Breast epithelium (tissue), 4 donors: Measurements from ENCODE around the gene KRT79. TPM values are rescaled to one million over a fixed set of nuclear protein-coding genes. Genes with fewer than 3 reads are reported as not detected.
"Not testable (repeated sequence)": the region's sequence is repeated elsewhere in the genome, so short reads cannot be mapped to it uniquely, and the experiment has no call there.

Source experiments
- DNase-seq, 2 donors: peaks; one replicate each; pipeline ENCODE4 v3.0.0-alpha.2; 2019; ENCODE audit warnings: low spot score in 2 of 2
- H3K27ac ChIP-seq, 2 donors: fragments of 200-600 bp; sonication (generic) in 1 of 2; one replicate each; pipeline ENCODE4 v1.5.1; 2016 to 2019; ENCODE audit warnings: mild to moderate bottlenecking in 1 of 2
- H3K27me3 ChIP-seq, 2 donors: fragments of 200-600 bp; sonication (generic) in 1 of 2; one replicate each; pipeline versions ENCODE4 v1.5.1 to v1.6.0; 2017 to 2019; ENCODE audit warnings: control low read depth in 1 of 2, mild to moderate bottlenecking in 1 of 2
- H3K36me3 ChIP-seq: fragments of 200-600 bp; one replicate; pipeline ENCODE4 v1.5.1; 2019
- H3K4me1 ChIP-seq, 2 donors: fragments of 200-600 bp; sonication (generic); one replicate each; pipeline ENCODE4 v1.5.1; 2016 to 2019; ENCODE audit warnings: control low read depth in 1 of 2
- H3K4me3 ChIP-seq, 3 donors: fragments of 200-600 bp; sonication (generic); 1 replicate in 2 of 3; 2 replicates in 1 of 3; pipeline ENCODE4 v1.5.1; 2016 to 2019; ENCODE audit warnings: mild to moderate bottlenecking in 3 of 3, moderate library complexity in 2 of 3
- H3K9me3 ChIP-seq, 2 donors: fragments of 200-600 bp; sonication (generic) in 1 of 2; one replicate each; pipeline ENCODE4 v1.5.1; 2016 to 2019; ENCODE audit warnings: control low read depth in 1 of 2
- POLR2A ChIP-seq: fragments of 450-650 bp; IDR thresholded peaks from one replicate; pipeline ENCODE4 v1.6.1; 2016; ENCODE audit warnings: antibody characterized with exemption, mild to moderate bottlenecking, moderate library complexity
- POLR2AphosphoS5 ChIP-seq, 3 donors: sonication (generic); formaldehyde crosslinking; IDR thresholded peaks; one replicate each; pipeline ENCODE4 v1.6.1; 2017; ENCODE audit warnings: antibody characterized with exemption in 3 of 3
- intact Hi-C: fragments of 100-400 bp; cut with DNase I; formaldehyde crosslinking; loops from one replicate; pipeline ENCODE4 v1.15.1; 2023; ENCODE audit warnings: low total_unique reads
- total RNA-seq, 3 donors: library from RNA; depleted of rRNA; stranded (reverse); fragments of >200 nt; gene quantifications; one replicate each; pipeline ENCODE4 v1.1.0, GENCODE V29; 2016
- TF ChIP-seq, protein P1 (sequence below), 3 donors: fragments of 450-650 bp; IDR thresholded peaks; one replicate each; pipeline ENCODE4 v1.5.1; 2016 to 2017; ENCODE audit warnings: antibody characterized with exemption in 3 of 3, mild to moderate bottlenecking in 3 of 3, moderate library complexity in 3 of 3

KRT79 gene
- total RNA-seq: 1 to 10 TPM in 1 of 3 donors, under 1 TPM in 1, not detected in 1; 0.48 to 1.3 TPM

DNA sequence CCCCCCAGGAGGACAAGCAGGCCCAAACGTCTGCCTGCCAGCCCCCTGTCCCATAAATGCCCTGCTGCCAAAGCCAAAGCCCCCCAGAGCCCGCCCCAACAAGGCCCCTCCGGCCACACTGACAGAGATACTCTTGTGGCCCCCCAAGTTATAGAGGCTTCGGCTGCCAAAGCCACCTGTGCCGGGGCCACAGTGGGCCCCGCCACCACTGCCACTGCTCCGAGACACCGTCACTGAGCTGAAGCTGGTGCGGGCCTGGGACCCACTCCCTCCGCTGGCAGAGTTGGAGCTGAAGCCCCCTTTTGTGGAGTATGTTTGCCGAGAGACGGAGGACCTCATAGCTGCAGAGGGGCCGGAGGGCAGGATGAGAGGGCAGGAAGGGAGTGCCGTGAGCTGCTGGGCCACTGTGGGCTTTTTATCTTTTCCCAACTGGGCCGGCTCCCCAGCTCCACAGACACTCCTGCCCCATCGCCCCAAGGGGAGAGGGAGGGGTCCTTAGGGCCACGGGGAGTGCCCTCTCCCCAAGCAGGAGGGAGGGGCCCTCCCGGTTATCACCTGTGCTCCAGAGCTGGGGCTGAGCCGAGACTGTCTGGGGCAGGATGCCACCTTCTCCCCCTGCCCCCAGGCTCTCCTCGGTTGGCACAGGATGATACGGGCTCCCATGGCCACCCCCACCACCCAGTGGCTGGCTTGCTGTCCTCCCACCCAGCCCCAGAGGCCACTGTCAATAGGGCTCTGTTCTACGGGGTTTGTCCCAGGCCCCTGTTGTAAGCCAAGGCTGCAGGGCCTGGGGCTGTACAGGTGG is at the start of gene KRT79:
Gene KRT79 (minus strand): TSS at position 390 of the 805 bp plus-strand sequence. CDS start 51 bp downstream, at position 339.
- H3K4me3 ChIP-seq: no peak within 1 kb of the TSS
- peak in 1 of 2 donors; percentile 42 for DNase-seq
- no peaks in the 10 kb centered on the region for H3K36me3 ChIP-seq
- H3K4me1 ChIP-seq: no peaks in the 10 kb centered on the region
- H3K9me3 ChIP-seq: no peaks in the 10 kb centered on the region
- no peak for TF ChIP-seq POLR2AphosphoS5 (IDR thresholded peaks at IDR 0.05)
- TF ChIP-seq, protein P1, sequence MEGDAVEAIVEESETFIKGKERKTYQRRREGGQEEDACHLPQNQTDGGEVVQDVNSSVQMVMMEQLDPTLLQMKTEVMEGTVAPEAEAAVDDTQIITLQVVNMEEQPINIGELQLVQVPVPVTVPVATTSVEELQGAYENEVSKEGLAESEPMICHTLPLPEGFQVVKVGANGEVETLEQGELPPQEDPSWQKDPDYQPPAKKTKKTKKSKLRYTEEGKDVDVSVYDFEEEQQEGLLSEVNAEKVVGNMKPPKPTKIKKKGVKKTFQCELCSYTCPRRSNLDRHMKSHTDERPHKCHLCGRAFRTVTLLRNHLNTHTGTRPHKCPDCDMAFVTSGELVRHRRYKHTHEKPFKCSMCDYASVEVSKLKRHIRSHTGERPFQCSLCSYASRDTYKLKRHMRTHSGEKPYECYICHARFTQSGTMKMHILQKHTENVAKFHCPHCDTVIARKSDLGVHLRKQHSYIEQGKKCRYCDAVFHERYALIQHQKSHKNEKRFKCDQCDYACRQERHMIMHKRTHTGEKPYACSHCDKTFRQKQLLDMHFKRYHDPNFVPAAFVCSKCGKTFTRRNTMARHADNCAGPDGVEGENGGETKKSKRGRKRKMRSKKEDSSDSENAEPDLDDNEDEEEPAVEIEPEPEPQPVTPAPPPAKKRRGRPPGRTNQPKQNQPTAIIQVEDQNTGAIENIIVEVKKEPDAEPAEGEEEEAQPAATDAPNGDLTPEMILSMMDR (IDR thresholded peaks at IDR 0.05): no peak
- H3K27me3 ChIP-seq: no peaks in the 10 kb centered on the region
- intact Hi-C loops: no loop called here
- no peak within 1 kb of the TSS for H3K27ac ChIP-seq

DNA sequence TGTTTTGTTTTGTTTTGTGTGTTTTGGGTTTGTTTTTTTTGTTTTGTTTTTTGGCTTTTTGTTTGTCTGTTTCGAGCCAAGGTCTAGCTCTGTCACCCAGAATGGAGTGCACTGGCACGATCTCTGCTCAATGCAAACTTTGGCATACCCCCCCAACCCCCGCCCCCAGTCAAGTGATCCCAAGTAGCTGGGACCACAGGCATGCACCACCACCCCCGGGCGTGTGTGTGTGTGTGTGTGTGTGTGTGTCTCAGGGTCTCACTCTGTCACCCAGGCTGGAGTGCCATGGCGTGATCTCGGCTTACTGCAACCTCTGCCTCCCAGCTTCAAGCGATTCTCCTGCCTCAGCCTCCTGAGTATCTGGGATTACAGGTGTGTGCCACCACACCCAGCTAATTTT is 46.4 kb upstream of the KRT79 start:
- not testable (repeated sequence) for H3K27me3 ChIP-seq, DNase-seq, H3K36me3 ChIP-seq, H3K4me1 ChIP-seq, H3K4me3 ChIP-seq, H3K9me3 ChIP-seq, H3K27ac ChIP-seq
- intact Hi-C loops: loop anchor here (5.0 kb wide), 1 partner anchor 102 kb away; no protein-coding TSS in a partner anchor

DNA sequence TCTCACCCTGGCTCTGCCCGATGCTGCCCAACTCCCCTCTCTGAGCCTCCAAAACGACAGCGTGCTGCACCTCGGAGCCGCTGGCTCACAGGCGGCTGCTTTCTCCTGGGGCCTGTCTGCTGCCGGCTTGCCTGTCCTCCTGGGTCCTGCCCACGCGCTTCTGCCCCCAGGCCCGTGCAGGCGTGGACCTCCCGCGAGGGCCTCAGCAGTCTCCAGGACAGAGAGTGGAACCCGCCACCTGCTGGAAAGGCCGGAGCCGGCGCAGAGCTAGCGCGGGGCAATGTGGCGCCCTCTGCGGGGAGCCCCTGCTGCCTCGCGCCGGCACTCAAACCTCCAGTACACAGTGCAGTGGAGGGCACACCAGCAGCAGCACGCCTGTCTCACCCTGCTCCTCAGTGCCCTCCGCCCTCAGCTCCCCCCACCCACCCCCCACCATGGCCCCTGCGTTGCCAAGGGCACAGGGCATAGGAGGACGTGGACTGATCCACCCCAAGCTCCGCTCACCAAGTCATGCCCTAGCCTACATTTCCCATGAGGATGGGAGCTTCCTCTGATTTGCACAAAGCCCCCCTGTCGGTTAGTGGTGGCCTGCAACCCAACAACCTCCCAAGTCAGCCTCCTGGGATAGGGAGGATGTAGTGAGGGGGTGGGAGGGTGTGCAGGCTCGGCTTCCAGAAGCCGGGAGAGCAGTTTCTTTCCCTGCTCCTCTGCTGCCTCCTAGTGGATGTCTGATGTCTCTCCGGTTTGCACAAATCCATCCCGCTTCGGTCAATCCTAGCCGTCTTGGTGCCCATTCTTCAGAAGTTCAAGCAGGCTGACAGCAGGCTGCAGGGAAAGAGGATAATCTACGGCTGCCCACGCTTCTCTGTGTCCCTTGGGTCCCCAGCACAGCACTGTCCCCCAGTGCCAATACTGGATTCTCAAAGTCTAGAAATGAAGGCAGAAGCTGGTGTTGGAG is 45.6 kb upstream of the KRT79 start:
- TF ChIP-seq, protein P1 (IDR thresholded peaks at IDR 0.05): peak; percentile 78 to 89 (median 87)
- TF ChIP-seq POLR2AphosphoS5 (IDR thresholded peaks at IDR 0.05): peak in 2 of 3 donors; percentile 4 to 22
- TF ChIP-seq POLR2A: no peak
- Histone ChIP-seq H3K4me1 (peaks cover 7 to 11% of the 10 kb centered on the region in 2 donors), H3K36me3 (no peaks in the 10 kb centered on the region), H3K27ac (peak overlapping the region; percentile 82 to 88), H3K27me3 (no peaks in the 10 kb centered on the region), H3K9me3 (no peaks in the 10 kb centered on the region), H3K4me3 (peak overlapping the region; percentile 6 to 52 (median 33))
- intact Hi-C loops: loop anchor here (5.0 to 10.0 kb wide), 3 partner anchors 103 to 515 kb away; partner anchors contain the start of gene KRT85
- DNase-seq: peak; percentile 84 to 86

DNA sequence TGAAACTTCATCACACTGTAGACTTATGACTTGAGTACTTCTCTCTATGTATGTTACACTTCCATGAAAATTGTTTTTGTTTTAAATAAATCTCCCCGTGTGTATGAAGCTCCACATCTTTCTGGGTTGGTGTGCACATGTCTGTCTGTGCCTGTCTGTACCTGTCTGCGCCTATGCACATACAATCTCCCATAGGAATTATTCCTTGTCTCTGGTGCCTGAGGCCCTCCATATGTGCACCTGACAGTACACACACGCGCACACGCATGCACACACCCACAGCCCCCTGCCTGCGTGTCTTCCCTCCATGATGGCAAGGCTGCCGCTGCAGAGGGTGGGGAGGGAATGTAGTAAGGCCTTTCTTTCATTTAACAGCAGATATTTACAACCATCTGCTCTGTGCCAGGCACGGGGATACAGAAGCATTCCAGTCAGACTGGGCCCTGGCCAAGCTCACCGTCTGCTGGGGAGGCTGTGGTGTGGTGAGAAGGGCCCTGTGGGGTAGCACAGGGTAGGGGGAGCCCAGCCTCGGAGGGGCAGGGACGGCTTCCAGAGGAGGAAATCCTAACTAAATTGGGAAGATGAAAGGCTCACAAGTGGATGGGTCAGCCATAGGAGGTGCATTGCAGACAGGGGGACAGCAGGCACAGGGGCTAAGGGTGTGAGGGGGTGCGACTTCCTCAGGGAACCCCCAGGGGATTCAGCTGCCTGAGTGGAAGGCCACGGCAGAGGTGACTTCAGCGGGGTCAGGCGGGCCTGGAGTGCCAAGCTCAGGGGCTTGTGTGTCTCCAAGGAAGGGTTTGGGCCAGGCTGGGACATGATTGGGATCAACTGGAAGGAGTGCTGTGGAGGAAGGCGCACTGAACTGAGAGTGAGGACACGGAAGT is 44.6 kb upstream of the KRT79 start:
- H3K4me1 ChIP-seq: peaks cover 10 to 13% of the 10 kb centered on the region in 2 donors
- H3K9me3 ChIP-seq: no peaks in the 10 kb centered on the region
- peak overlapping the region; percentile 82 to 88 for H3K27ac ChIP-seq
- no peaks in the 10 kb centered on the region for H3K27me3 ChIP-seq
- intact Hi-C loops: loop anchor here (5.0 to 10.0 kb wide), 2 partner anchors 296 to 514 kb away; partner anchors contain the start of gene KRT85
- DNase-seq: no peak
- no peaks in the 10 kb centered on the region for H3K36me3 ChIP-seq
- TF ChIP-seq, protein P1 (IDR thresholded peaks at IDR 0.05): no peak
- no peak for TF ChIP-seq POLR2A
- no peak for TF ChIP-seq POLR2AphosphoS5 (IDR thresholded peaks at IDR 0.05)
- peak overlapping the region; percentile 6 to 52 (median 33) for H3K4me3 ChIP-seq

DNA sequence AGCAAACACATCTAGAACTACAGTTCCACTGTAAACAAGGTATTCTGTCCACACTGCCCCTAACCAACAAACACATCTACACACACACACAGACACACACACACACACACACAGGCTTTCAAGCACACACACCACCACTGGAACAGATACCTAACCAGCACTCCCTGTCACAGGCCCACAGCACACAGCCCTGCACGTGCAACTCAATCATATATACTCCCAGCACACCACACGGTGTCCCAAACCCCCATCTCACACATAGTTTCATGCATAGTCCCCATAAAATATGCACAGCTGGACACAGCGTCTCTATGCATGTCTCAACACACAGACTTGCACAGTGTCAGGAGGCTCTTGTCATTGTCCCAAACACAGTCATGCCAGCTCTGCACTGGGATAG is 43.1 kb upstream of the KRT79 start:
- H3K27ac ChIP-seq: peak overlapping the region in 1 of 2 donors; percentile 3
- H3K4me1 ChIP-seq: peaks cover 10 to 14% of the 10 kb centered on the region in 2 donors
- no peaks in the 10 kb centered on the region for H3K36me3 ChIP-seq
- intact Hi-C loops: loop anchor here (5.0 to 10.0 kb wide), 2 partner anchors 295 to 512 kb away; partner anchors contain the start of gene KRT85
- no peaks in the 10 kb centered on the region for H3K9me3 ChIP-seq
- H3K27me3 ChIP-seq: no peaks in the 10 kb centered on the region
- no peak for TF ChIP-seq POLR2A
- TF ChIP-seq, protein P1 (IDR thresholded peaks at IDR 0.05): no peak
- no peak for TF ChIP-seq POLR2AphosphoS5 (IDR thresholded peaks at IDR 0.05)
- no peak overlapping the region for H3K4me3 ChIP-seq
- no peak for DNase-seq
